ENCODE measurements around the gene MMAA.

- TF ChIP-seq POLR2AphosphoS5 (IDR thresholded peaks at IDR 0.05; ENCODE audit: low read depth) (no peak), EZH2 (IDR thresholded peaks at IDR 0.05; ENCODE audit: low read depth, unreplicated experiment) (no peak), CREB1 (CRISPR knock-in tag; IDR thresholded peaks at IDR 0.05; ENCODE audit: low read depth) (no peak), JUNB (IDR thresholded peaks at IDR 0.05; ENCODE audit: unreplicated experiment) (no peak), EZH2phosphoT487 (IDR thresholded peaks at IDR 0.05; ENCODE audit: unreplicated experiment) (no peak), ZNF114 (CRISPR knock-in tag; IDR thresholded peaks at IDR 0.05) (no peak), REST (IDR thresholded peaks at IDR 0.05; ENCODE audit: unreplicated experiment) (no peak)
- TF ChIP-seq, protein P1, sequence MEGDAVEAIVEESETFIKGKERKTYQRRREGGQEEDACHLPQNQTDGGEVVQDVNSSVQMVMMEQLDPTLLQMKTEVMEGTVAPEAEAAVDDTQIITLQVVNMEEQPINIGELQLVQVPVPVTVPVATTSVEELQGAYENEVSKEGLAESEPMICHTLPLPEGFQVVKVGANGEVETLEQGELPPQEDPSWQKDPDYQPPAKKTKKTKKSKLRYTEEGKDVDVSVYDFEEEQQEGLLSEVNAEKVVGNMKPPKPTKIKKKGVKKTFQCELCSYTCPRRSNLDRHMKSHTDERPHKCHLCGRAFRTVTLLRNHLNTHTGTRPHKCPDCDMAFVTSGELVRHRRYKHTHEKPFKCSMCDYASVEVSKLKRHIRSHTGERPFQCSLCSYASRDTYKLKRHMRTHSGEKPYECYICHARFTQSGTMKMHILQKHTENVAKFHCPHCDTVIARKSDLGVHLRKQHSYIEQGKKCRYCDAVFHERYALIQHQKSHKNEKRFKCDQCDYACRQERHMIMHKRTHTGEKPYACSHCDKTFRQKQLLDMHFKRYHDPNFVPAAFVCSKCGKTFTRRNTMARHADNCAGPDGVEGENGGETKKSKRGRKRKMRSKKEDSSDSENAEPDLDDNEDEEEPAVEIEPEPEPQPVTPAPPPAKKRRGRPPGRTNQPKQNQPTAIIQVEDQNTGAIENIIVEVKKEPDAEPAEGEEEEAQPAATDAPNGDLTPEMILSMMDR (conservative IDR thresholded peaks at IDR 0.05; ENCODE audit: low read depth in 2 of 2) = no peak
These were observed 5.5 kb upstream of the MMAA start for GRCh38 chr4:145613566-145614232.

Measured in GM23338 (cell line).